Activated CD4-positive, alpha-beta T cell treated with anti-CD3 and anti-CD28 coated beads, Interleukin-2, amount 10 ng/mL, durations not matched to agents 24 days and 14 days (primary cell): ENCODE results near the gene RFPL2. TPM values are rescaled to one million over a fixed set of nuclear protein-coding genes. Genes with fewer than 3 reads are reported as not detected.
A peak's percentile ranks its signal among the peaks of the same experiment; 100 is the strongest.
"Not testable (repeated sequence)": the region's sequence is repeated elsewhere in the genome, so short reads cannot be mapped to it uniquely, and the experiment has no call there.

Experiments used
- DNase-seq: peaks from one replicate; pipeline ENCODE4 v3.0.0; 2022
- H3K27ac Mint-ChIP-seq: one replicate; pipeline ENCODE4 v1.8.0; 2022; ENCODE audit warnings: mild to moderate bottlenecking, mixed read lengths
- H3K27me3 Mint-ChIP-seq: one replicate; pipeline ENCODE4 v1.8.0; 2022; ENCODE audit warnings: mixed read lengths
- H3K36me3 Mint-ChIP-seq: one replicate; pipeline ENCODE4 v1.8.0; 2022; ENCODE audit warnings: low read depth, mild to moderate bottlenecking, mixed read lengths
- H3K4me1 Mint-ChIP-seq: one replicate; pipeline ENCODE4 v1.8.0; 2021; ENCODE audit warnings: mixed read lengths
- H3K4me3 Mint-ChIP-seq: one replicate; pipeline ENCODE4 v1.8.0; 2022; ENCODE audit warnings: mild to moderate bottlenecking, moderate library complexity, mixed read lengths
- H3K9me3 Mint-ChIP-seq: one replicate; pipeline ENCODE4 v1.8.0; 2021; ENCODE audit warnings: mixed read lengths
- intact Hi-C: fragments of 100-400 bp; cut with micrococcal nuclease; formaldehyde crosslinking; loops from one replicate; pipeline ENCODE4 v1.15.1; 2023
- total RNA-seq: library from RNA; stranded (reverse); gene quantifications from 2 replicates; pipeline ENCODE4 v1.2.3, GENCODE V29; 2022

RFPL2 gene
- total RNA-seq, 1 donor from 2014 or later: not detected

GRCh38 chr22:32164075-32164860 is 40.6 kb downstream of the RFPL2 start:
- Mint-ChIP-seq H3K27me3 (peaks cover 17% of the 10 kb centered on the region), H3K27ac (no peak overlapping the region), H3K9me3 (no peaks in the 10 kb centered on the region), H3K4me3 (no peak overlapping the region), H3K4me1 (peaks cover 5% of the 10 kb centered on the region), H3K36me3 (no peaks in the 10 kb centered on the region)
- intact Hi-C loops: no loop called here
- no peak for DNase-seq

GRCh38 chr22:32160411-32160810 is 44.5 kb downstream of the RFPL2 start:
- H3K27ac Mint-ChIP-seq, H3K36me3 Mint-ChIP-seq, H3K4me3 Mint-ChIP-seq, intact Hi-C loops, DNase-seq, H3K9me3 Mint-ChIP-seq, H3K4me1 Mint-ChIP-seq: not testable (repeated sequence)
- peaks cover 20% of the 10 kb centered on the region for H3K27me3 Mint-ChIP-seq

- Mint-ChIP-seq H3K4me3 (no peak within 1 kb of the TSS), H3K9me3 (no peaks in the 10 kb centered on the region), H3K36me3 (no peaks in the 10 kb centered on the region), H3K4me1 (no peaks in the 10 kb centered on the region), H3K27ac (no peak within 1 kb of the TSS), H3K27me3 (peaks cover 25% of the 10 kb centered on the region)
- intact Hi-C loops: no loop called here
- no peak for DNase-seq
Observed at GRCh38 chr22:32158712-32159533, 46.0 kb downstream of the RFPL2 start, which contains the start of gene C22orf42. C22orf42 (minus strand) TSS chr22:32159303; CDS start chr22:32159215, 88 bp downstream.

GRCh38 chr22:32157632-32158031 is 47.2 kb downstream of the RFPL2 start:
- H3K4me3 Mint-ChIP-seq, H3K27ac Mint-ChIP-seq, DNase-seq, H3K9me3 Mint-ChIP-seq, H3K36me3 Mint-ChIP-seq, intact Hi-C loops, H3K4me1 Mint-ChIP-seq: not testable (repeated sequence)
- H3K27me3 Mint-ChIP-seq: peaks cover 19% of the 10 kb centered on the region

GRCh38 chr22:32154727-32155126 is 50.1 kb downstream of the RFPL2 start:
- H3K4me3 Mint-ChIP-seq, DNase-seq, intact Hi-C loops, H3K9me3 Mint-ChIP-seq, H3K27ac Mint-ChIP-seq, H3K36me3 Mint-ChIP-seq: not testable (repeated sequence)
- Mint-ChIP-seq H3K27me3 (peaks cover 13% of the 10 kb centered on the region), H3K4me1 (peaks cover 21% of the 10 kb centered on the region)

- intact Hi-C loops, DNase-seq, H3K36me3 Mint-ChIP-seq, H3K4me3 Mint-ChIP-seq, H3K9me3 Mint-ChIP-seq: not testable (repeated sequence)
- Mint-ChIP-seq H3K27ac (peak overlapping the region; percentile 48), H3K4me1 (peaks cover 21% of the 10 kb centered on the region), H3K27me3 (peaks cover 14% of the 10 kb centered on the region)
Observed at GRCh38 chr22:32151641-32152040, 53.2 kb downstream of the RFPL2 start.

GRCh38 chr22:32150647-32151046 is 54.2 kb downstream of the RFPL2 start:
- H3K36me3 Mint-ChIP-seq, H3K4me3 Mint-ChIP-seq, intact Hi-C loops, DNase-seq, H3K9me3 Mint-ChIP-seq: not testable (repeated sequence)
- peaks cover 12% of the 10 kb centered on the region for H3K27me3 Mint-ChIP-seq
- H3K27ac Mint-ChIP-seq: peak overlapping the region; percentile 1
- H3K4me1 Mint-ChIP-seq: peaks cover 21% of the 10 kb centered on the region

- H3K27ac Mint-ChIP-seq, H3K36me3 Mint-ChIP-seq, H3K4me3 Mint-ChIP-seq, H3K27me3 Mint-ChIP-seq, intact Hi-C loops, DNase-seq, H3K9me3 Mint-ChIP-seq: not testable (repeated sequence)
- peaks cover 36% of the 10 kb centered on the region for H3K4me1 Mint-ChIP-seq
Observed at GRCh38 chr22:32148372-32148771, 56.5 kb downstream of the RFPL2 start.

- peaks cover 41% of the 10 kb centered on the region for H3K4me1 Mint-ChIP-seq
Observed at GRCh38 chr22:32147128-32147527, 57.7 kb downstream of the RFPL2 start.

GRCh38 chr22:32144496-32145274 is 60.2 kb downstream of the RFPL2 start:
- Mint-ChIP-seq H3K4me1 (peaks cover 43% of the 10 kb centered on the region), H3K27ac (peak overlapping the region; percentile 80), H3K27me3 (peaks cover 3% of the 10 kb centered on the region), H3K9me3 (no peaks in the 10 kb centered on the region), H3K4me3 (no peak overlapping the region), H3K36me3 (no peaks in the 10 kb centered on the region)
- DNase-seq: no peak
- intact Hi-C loops: loop anchor here (5.0 kb wide), 2 partner anchors 268 to 333 kb away; partner anchors contain the start of gene RTCB

More at GRCh38 chr22:32147128-32147527, 57.7 kb downstream of the RFPL2 start:
- intact Hi-C loops, H3K27me3 Mint-ChIP-seq, H3K9me3 Mint-ChIP-seq, DNase-seq, H3K27ac Mint-ChIP-seq, H3K36me3 Mint-ChIP-seq, H3K4me3 Mint-ChIP-seq: not testable (repeated sequence)

GRCh38 chr22:32142600-32142999 is 62.3 kb downstream of the RFPL2 start:
- Mint-ChIP-seq H3K4me3 (peak overlapping the region; percentile 51), H3K27me3 (no peaks in the 10 kb centered on the region), H3K36me3 (no peaks in the 10 kb centered on the region), H3K9me3 (no peaks in the 10 kb centered on the region), H3K27ac (peak overlapping the region; percentile 80), H3K4me1 (peaks cover 51% of the 10 kb centered on the region)
- intact Hi-C loops: loop anchor here (2.0 to 5.0 kb wide), 3 partner anchors 60 to 335 kb away; partner anchors contain the start of gene RTCB
- peak; percentile 74 for DNase-seq

- not testable (repeated sequence) for H3K36me3 Mint-ChIP-seq, H3K27me3 Mint-ChIP-seq, H3K4me3 Mint-ChIP-seq, H3K9me3 Mint-ChIP-seq, H3K27ac Mint-ChIP-seq
- intact Hi-C loops: loop anchor here (5.0 kb wide), 2 partner anchors 272 to 337 kb away; partner anchors contain the start of gene RTCB
- DNase-seq: peak; percentile 75
- H3K4me1 Mint-ChIP-seq: peaks cover 61% of the 10 kb centered on the region
Observed at GRCh38 chr22:32140688-32141087, 64.2 kb downstream of the RFPL2 start.
